Keratinocyte (primary cell): ENCODE results near the gene GYS1.

ENCODE experiments used
- EZH2 ChIP-seq: IDR thresholded peaks from one replicate; pipeline ENCODE4 v1.6.1; 2012; ENCODE audit warnings: inconsistent platforms, mild to moderate bottlenecking, low read length, moderate library complexity
- TF ChIP-seq, protein P1 (sequence below), 3 experiments: IDR thresholded peaks in 1 of 3; conservative IDR thresholded peaks in 1 of 3; optimal IDR thresholded peaks in 1 of 3; 2 replicates in 2 of 3; 3 replicates in 1 of 3; pipeline versions ENCODE3 to v1.5.1; 2011; ENCODE audit warnings: low read length in 3 of 3, mild to moderate bottlenecking in 3 of 3, moderate library complexity in 2 of 3, control low read depth in 1 of 3, inconsistent platforms in 1 of 3; ENCODE audit not compliant: insufficient read depth in 2 of 3; ENCODE audit errors: extremely low read depth in 1 of 3

DNA sequence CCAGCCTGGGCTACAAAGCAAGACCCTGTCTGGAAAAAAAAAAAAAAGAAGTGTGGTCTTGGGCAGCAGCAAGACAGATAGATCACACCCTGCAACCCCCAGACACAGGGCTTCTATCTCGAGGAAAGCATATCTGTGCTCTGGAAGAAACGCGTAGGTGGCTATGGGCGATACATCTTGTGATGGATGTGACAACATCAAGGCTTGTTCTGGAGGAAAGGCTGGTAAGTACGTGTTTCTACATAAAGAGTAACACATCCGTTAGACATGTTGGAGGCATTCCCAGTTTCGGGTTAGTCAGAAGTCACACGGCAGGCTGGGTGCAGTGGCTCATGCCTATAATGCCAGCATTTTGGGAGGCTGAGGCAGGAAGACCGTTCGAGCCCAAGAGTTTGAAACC lies 66.2 kb downstream of the GYS1 start:
- TF ChIP-seq, protein P1, sequence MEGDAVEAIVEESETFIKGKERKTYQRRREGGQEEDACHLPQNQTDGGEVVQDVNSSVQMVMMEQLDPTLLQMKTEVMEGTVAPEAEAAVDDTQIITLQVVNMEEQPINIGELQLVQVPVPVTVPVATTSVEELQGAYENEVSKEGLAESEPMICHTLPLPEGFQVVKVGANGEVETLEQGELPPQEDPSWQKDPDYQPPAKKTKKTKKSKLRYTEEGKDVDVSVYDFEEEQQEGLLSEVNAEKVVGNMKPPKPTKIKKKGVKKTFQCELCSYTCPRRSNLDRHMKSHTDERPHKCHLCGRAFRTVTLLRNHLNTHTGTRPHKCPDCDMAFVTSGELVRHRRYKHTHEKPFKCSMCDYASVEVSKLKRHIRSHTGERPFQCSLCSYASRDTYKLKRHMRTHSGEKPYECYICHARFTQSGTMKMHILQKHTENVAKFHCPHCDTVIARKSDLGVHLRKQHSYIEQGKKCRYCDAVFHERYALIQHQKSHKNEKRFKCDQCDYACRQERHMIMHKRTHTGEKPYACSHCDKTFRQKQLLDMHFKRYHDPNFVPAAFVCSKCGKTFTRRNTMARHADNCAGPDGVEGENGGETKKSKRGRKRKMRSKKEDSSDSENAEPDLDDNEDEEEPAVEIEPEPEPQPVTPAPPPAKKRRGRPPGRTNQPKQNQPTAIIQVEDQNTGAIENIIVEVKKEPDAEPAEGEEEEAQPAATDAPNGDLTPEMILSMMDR (optimal IDR thresholded peaks at IDR 0.05 in 1 of 3, IDR thresholded peaks at IDR 0.05 in 1 of 3, conservative IDR thresholded peaks at IDR 0.05 in 1 of 3; ENCODE audit: extremely low read depth in 1 of 3, insufficient read depth in 2 of 3, low read length in 3 of 3) = no peak
- TF ChIP-seq EZH2 = no peak
